Measurements from ENCODE around the gene PSMB5.

GRCh38 chr14:23028799-23029198, 5.9 kb downstream of the PSMB5 start:
- no peak for TF ChIP-seq CTCF (IDR thresholded peaks at IDR 0.05)
- TF ChIP-seq POLR2A (IDR thresholded peaks at IDR 0.05; ENCODE audit: low read depth) = no peak
- TF ChIP-seq POLR2AphosphoS5 (IDR thresholded peaks at IDR 0.05) = no peak

Data from esophagus muscularis mucosa (tissue), 3 donors.